A673 (cell line): ENCODE results near the gene LRRN4.

Source experiments
- CTCF ChIP-seq: fragments of 300-800, 200-600 bp; sonication (generic); conservative IDR thresholded peaks from 2 replicates; pipeline ENCODE4 v1.5.1; 2017; ENCODE audit warnings: low read depth, mild to moderate bottlenecking, antibody characterized with exemption, low read length, moderate library complexity, mixed read lengths
- EZH2 ChIP-seq: fragments of 200-600 bp; sonication (generic); IDR thresholded peaks from 2 replicates; pipeline ENCODE4 v1.6.1; 2017; ENCODE audit warnings: borderline replicate concordance, low read depth, mild to moderate bottlenecking, mixed read lengths, antibody characterized with exemption, low read length; ENCODE audit not compliant: poor library complexity, severe bottlenecking

GRCh38 chr20:6024768-6025167 is 29.1 kb downstream of the LRRN4 start:
- TF ChIP-seq CTCF (no peak), EZH2 (no peak)
